ENCODE results near the gene RBM19.

The RBM19 gene

GRCh38 chr12:113857371-113857770 lies 108.8 kb downstream of the RBM19 start:
- DNase-seq (ENCODE audit: low spot score), result no peak

GRCh38 chr12:113855998-113856397 lies 110.1 kb downstream of the RBM19 start:
- no peak for DNase-seq (ENCODE audit: low spot score)

- DNase-seq (ENCODE audit: low spot score), result no peak
Measured at GRCh38 chr12:113854385-113855142, 111.6 kb downstream of the RBM19 start.

- DNase-seq (ENCODE audit: low spot score), result no peak
Measured at GRCh38 chr12:113853491-113853890, 112.6 kb downstream of the RBM19 start.

GRCh38 chr12:113852695-113853490 lies 113.2 kb downstream of the RBM19 start:
- DNase-seq (ENCODE audit: low spot score), result no peak

GRCh38 chr12:113852264-113852663 lies 113.9 kb downstream of the RBM19 start:
- DNase-seq (ENCODE audit: low spot score), result no peak

GRCh38 chr12:113850309-113851056 lies 115.6 kb downstream of the RBM19 start:
- no peak for DNase-seq (ENCODE audit: low spot score)

- no peak for DNase-seq (ENCODE audit: low spot score)
Measured at GRCh38 chr12:113847856-113848255, 118.3 kb downstream of the RBM19 start.

GRCh38 chr12:113846883-113847755 lies 119.0 kb downstream of the RBM19 start:
- no peak for DNase-seq (ENCODE audit: low spot score)

- no peak for DNase-seq (ENCODE audit: low spot score)
Measured at GRCh38 chr12:113845900-113846674, 120.0 kb downstream of the RBM19 start.

- no peak for DNase-seq (ENCODE audit: low spot score)
Measured at GRCh38 chr12:113844495-113845210, 121.5 kb downstream of the RBM19 start.

- no peak for DNase-seq (ENCODE audit: low spot score)
Measured at GRCh38 chr12:113842699-113843098, 123.4 kb downstream of the RBM19 start.

GRCh38 chr12:113841786-113842185 lies 124.3 kb downstream of the RBM19 start:
- no peak for DNase-seq (ENCODE audit: low spot score)

GRCh38 chr12:113840401-113841042 lies 125.6 kb downstream of the RBM19 start:
- no peak for DNase-seq (ENCODE audit: low spot score)

- DNase-seq (ENCODE audit: low spot score), result no peak
Measured at GRCh38 chr12:113838896-113839295, 127.2 kb downstream of the RBM19 start.

- DNase-seq (ENCODE audit: low spot score), result no peak
Measured at GRCh38 chr12:113837528-113838296, 128.4 kb downstream of the RBM19 start.

GRCh38 chr12:113837084-113837483 lies 129.0 kb downstream of the RBM19 start:
- DNase-seq (ENCODE audit: low spot score), result no peak

GRCh38 chr12:113835896-113836295 lies 130.2 kb downstream of the RBM19 start:
- no peak for DNase-seq (ENCODE audit: low spot score)

GRCh38 chr12:113835433-113835832 lies 130.7 kb downstream of the RBM19 start:
- no peak for DNase-seq (ENCODE audit: low spot score)
